WERI-Rb-1 (cell line): ENCODE data around the gene SPATA13.

ENCODE experiments used
- DNase-seq: peaks from one replicate; pipeline ENCODE4 v3.0.0-alpha.2; 2020
- H3K27ac ChIP-seq: fragments of 250-450 bp; sonication (Bioruptor Pico); 2 replicates; pipeline ENCODE4 v1.5.1; 2020; ENCODE audit warnings: mild to moderate bottlenecking, moderate library complexity
- H3K27me3 ChIP-seq: fragments of 250-450 bp; sonication (Bioruptor Pico); 2 replicates; pipeline ENCODE4 v1.5.1; 2021; ENCODE audit warnings: mild to moderate bottlenecking, low read depth, moderate library complexity; ENCODE audit not compliant: insufficient read depth, severe bottlenecking
- H3K36me3 ChIP-seq: fragments of 250-450 bp; sonication (Bioruptor Pico); 2 replicates; pipeline ENCODE4 v1.5.1; 2020; ENCODE audit warnings: mild to moderate bottlenecking, moderate library complexity
- H3K4me3 ChIP-seq: 2 replicates; pipeline ENCODE4 v1.5.1; 2011; ENCODE audit warnings: low read depth, mild to moderate bottlenecking, control low read depth, low read length
- H3K9me3 ChIP-seq: fragments of 250-450 bp; sonication (Bioruptor Pico); 2 replicates; pipeline ENCODE4 v1.5.1; 2021; ENCODE audit warnings: mild to moderate bottlenecking, moderate library complexity; ENCODE audit not compliant: severe bottlenecking
- TF ChIP-seq, protein P1 (sequence below): IDR thresholded peaks from 2 replicates; pipeline ENCODE4 v1.5.1; 2011; ENCODE audit warnings: low read depth, mild to moderate bottlenecking, control low read depth, inconsistent platforms, low read length

Gene SPATA13

GRCh38 chr13:24153347-24153746, 7.2 kb upstream of the SPATA13 start:
- no peak overlapping the region for H3K4me3 ChIP-seq
- no peaks in the 10 kb centered on the region for H3K27me3 ChIP-seq
- H3K9me3 ChIP-seq, result no peaks in the 10 kb centered on the region
- DNase-seq, result no peak
- TF ChIP-seq, protein P1, sequence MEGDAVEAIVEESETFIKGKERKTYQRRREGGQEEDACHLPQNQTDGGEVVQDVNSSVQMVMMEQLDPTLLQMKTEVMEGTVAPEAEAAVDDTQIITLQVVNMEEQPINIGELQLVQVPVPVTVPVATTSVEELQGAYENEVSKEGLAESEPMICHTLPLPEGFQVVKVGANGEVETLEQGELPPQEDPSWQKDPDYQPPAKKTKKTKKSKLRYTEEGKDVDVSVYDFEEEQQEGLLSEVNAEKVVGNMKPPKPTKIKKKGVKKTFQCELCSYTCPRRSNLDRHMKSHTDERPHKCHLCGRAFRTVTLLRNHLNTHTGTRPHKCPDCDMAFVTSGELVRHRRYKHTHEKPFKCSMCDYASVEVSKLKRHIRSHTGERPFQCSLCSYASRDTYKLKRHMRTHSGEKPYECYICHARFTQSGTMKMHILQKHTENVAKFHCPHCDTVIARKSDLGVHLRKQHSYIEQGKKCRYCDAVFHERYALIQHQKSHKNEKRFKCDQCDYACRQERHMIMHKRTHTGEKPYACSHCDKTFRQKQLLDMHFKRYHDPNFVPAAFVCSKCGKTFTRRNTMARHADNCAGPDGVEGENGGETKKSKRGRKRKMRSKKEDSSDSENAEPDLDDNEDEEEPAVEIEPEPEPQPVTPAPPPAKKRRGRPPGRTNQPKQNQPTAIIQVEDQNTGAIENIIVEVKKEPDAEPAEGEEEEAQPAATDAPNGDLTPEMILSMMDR, result no peak
- H3K36me3 ChIP-seq, result no peaks in the 10 kb centered on the region
- H3K27ac ChIP-seq, result no peak overlapping the region

- Histone ChIP-seq H3K4me3 (no peak overlapping the region), H3K27me3 (no peaks in the 10 kb centered on the region), H3K36me3 (no peaks in the 10 kb centered on the region), H3K9me3 (no peaks in the 10 kb centered on the region), H3K27ac (no peak overlapping the region)
- TF ChIP-seq, protein P1, result no peak
- no peak for DNase-seq
These were observed 6.4 kb upstream of the SPATA13 start for GRCh38 chr13:24153979-24154701.

DNA sequence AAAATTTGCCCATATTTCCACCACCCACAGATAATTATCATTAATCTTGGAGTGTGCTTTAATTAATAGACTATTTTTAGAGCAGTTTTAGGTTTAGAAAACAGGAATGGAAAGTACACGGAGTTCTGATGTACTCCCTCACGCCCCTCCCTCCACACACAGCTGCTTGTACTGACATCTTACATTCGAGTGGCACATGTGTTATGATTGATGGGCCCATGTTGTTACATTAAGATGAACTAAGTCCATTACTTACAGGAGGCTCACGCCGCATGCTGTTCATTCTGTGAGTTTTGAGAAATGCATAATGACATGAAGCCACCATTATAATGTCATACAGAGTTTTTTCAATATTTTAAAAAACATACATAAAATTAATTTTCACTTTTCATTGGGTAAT, 1.2 kb upstream of the SPATA13 start:
- TF ChIP-seq, protein P1, result no peak
- no peak for DNase-seq

GRCh38 chr13:24161010-24161775, 673 bp downstream of the SPATA13 start:
- Histone ChIP-seq H3K9me3 (no peaks in the 10 kb centered on the region), H3K27me3 (no peaks in the 10 kb centered on the region), H3K4me3 (peak overlapping the region; percentile 88), H3K36me3 (no peaks in the 10 kb centered on the region), H3K27ac (peak overlapping the region; percentile 49)
- DNase-seq, result no peak
- TF ChIP-seq, protein P1, result no peak

More for the DNA sequence above, 1.2 kb upstream of the SPATA13 start:
- H3K27ac ChIP-seq, result no peak overlapping the region
- no peaks in the 10 kb centered on the region for H3K9me3 ChIP-seq
- H3K36me3 ChIP-seq, result no peaks in the 10 kb centered on the region
- no peaks in the 10 kb centered on the region for H3K27me3 ChIP-seq
- no peak overlapping the region for H3K4me3 ChIP-seq

GRCh38 chr13:24161980-24162525, 1.5 kb downstream of the SPATA13 start:
- H3K36me3 ChIP-seq, result peaks cover 2% of the 10 kb centered on the region; the same call in 1 of the 2 replicates
- H3K27me3 ChIP-seq, result no peaks in the 10 kb centered on the region
- H3K4me3 ChIP-seq, result no peak overlapping the region
- no peaks in the 10 kb centered on the region for H3K9me3 ChIP-seq
- no peak for DNase-seq
- TF ChIP-seq, protein P1, result no peak
- no peak overlapping the region for H3K27ac ChIP-seq
